GM21515 (cell line): ENCODE results near the gene LIG1.
"Not testable (repeated sequence)": the region's sequence is repeated elsewhere in the genome, so short reads cannot be mapped to it uniquely, and the experiment has no call there.

ENCODE experiments used
- ATAC-seq: cut with Tn5 transposase; IDR thresholded peaks from one replicate; pipeline ENCODE4 v1.9.1; 2021; ENCODE audit not compliant: unreplicated experiment

LIG1 gene

DNA sequence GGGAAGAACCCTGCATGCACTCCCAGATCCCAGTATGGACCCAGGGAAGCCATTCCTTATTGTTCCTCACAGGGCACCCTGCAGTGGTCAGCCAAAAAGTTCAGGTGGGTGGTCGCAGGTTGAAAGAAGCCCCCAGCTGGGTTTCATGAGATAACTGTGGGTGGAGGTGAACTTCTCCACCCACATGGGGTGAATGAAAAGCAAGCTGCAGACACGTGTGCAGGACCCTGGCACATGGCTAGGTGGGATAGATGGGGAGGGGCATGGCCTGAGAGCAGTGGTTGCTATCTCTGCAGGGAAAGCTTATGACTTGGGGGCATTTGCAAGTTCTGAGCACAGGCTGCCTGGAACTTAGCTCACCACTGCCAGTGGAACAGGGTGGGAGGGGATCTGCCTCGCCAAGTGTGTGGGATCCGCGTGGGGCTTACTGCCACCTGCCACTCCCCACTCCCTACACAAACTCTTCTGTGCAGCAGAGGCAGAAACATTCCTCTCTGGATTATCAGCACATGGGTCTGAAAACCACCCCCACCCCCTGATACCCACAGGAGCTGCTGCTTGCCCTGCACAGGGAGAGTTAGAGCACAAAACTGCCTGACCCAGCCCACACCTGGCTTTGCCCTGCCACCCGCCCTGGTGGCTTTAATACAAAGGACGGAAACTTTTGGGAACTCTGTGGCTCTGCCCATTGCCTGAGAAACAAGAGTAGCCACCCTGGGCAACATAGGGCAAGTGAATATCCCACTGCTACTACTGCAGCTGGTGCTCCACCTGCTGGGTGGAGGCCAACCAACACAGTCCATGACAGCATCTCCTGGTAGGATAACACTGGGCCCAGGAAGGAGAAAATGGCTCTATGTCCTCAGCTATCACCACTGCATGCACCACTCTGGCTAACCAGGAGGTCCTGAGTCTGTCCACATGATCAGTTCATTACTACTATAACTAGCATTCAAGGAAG is 84.0 kb downstream of the LIG1 start:
- ATAC-seq = no peak

DNA sequence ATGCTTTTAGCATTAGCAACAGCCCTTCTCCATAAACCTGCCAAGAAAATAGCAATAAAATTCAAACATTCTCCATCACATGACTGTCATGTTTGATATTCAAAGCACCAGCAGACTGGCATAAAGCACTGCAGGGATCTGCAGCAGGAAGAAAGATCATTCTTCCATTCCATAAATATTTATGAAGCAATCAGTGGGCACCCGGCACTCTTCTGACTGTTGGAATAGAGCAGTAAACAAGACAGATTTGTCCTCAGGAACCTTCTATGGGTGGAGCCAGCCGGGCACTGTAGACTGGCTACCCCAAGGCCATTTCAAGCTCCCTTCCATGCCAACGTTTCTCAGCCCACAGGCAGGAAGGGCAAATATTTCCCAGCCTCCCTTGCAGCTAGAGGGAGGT is 85.1 kb downstream of the LIG1 start:
- ATAC-seq = no peak

- ATAC-seq = no peak
These were observed 89.0 kb downstream of the LIG1 start for GRCh38 chr19:48081106-48081505.

GRCh38 chr19:48070177-48070769 is 99.9 kb downstream of the LIG1 start:
- not testable (repeated sequence) for ATAC-seq

GRCh38 chr19:48069435-48069834 is 100.7 kb downstream of the LIG1 start:
- no peak for ATAC-seq
